Gastrocnemius medialis (tissue), 4 donors: ENCODE measurements around the gene HDAC5. TPM values are rescaled to one million over a fixed set of nuclear protein-coding genes. Genes with fewer than 3 reads are reported as not detected.
"Not testable (repeated sequence)": the region's sequence is repeated elsewhere in the genome, so short reads cannot be mapped to it uniquely, and the experiment has no call there.

Source experiments
- ATAC-seq, 2 donors: fragments of 150-250 bp; one replicate each; pipeline ENCODE4 v1.9.1; 2016
- DNase-seq, 2 donors: peaks; one replicate each; pipeline ENCODE4 v3.0.0-alpha.2; 2019
- H3K27ac ChIP-seq, 4 donors: fragments of 200-600 bp; sonication (generic); 1 replicate in 1 of 4; 2 replicates in 3 of 4; pipeline ENCODE4 v1.5.1; 2016 to 2018; ENCODE audit warnings: mild to moderate bottlenecking in 2 of 4, moderate library complexity in 1 of 4
- H3K27me3 ChIP-seq, 3 donors: fragments of 200-600 bp; sonication (generic) in 2 of 3; 1 replicate in 1 of 3; 2 replicates in 2 of 3; pipeline versions ENCODE4 v1.5.1 to v1.6.0; 2016 to 2019; ENCODE audit warnings: mild to moderate bottlenecking in 1 of 3, moderate library complexity in 1 of 3
- H3K36me3 ChIP-seq, 2 donors: fragments of 200-600 bp; sonication (generic) in 1 of 2; one replicate each; pipeline ENCODE4 v1.5.1; 2017 to 2018
- H3K4me1 ChIP-seq, 2 donors: fragments of 200-600 bp; sonication (generic) in 1 of 2; one replicate each; pipeline ENCODE4 v1.5.1; 2016 to 2017; ENCODE audit warnings: mild to moderate bottlenecking in 2 of 2
- H3K4me3 ChIP-seq, 4 donors: fragments of 200-600 bp; sonication (generic) in 3 of 4; 1 replicate in 1 of 4; 2 replicates in 3 of 4; pipeline ENCODE4 v1.5.1; 2016 to 2019; ENCODE audit warnings: mild to moderate bottlenecking in 2 of 4
- H3K9me3 ChIP-seq, 3 donors: fragments of 200-600 bp; sonication (generic) in 2 of 3; 1 replicate in 1 of 3; 2 replicates in 2 of 3; pipeline ENCODE4 v1.5.1; 2016 to 2019
- CTCF ChIP-seq, 5 experiments: fragments of 450-650 bp in 3 of 5; fragments of 200-600 bp in 2 of 5; sonication (generic) in 2 of 5; IDR thresholded peaks in 4 of 5; conservative IDR thresholded peaks in 1 of 5; 1 replicate in 4 of 5; 2 replicates in 1 of 5; pipeline ENCODE4 v1.5.1; 2016 to 2019; ENCODE audit warnings: antibody characterized with exemption in 5 of 5, mild to moderate bottlenecking in 3 of 5, moderate library complexity in 3 of 5
- POLR2A ChIP-seq, 2 donors: fragments of 450-650 bp; IDR thresholded peaks; one replicate each; pipeline ENCODE4 v1.6.1; 2017; ENCODE audit warnings: antibody characterized with exemption in 2 of 2, mild to moderate bottlenecking in 2 of 2, moderate library complexity in 2 of 2
- in situ Hi-C, 4 donors: fragments of 200-750 bp; cut with MboI; loops; one replicate each; pipeline versions ENCODE4 v1.15.0 to v1.8.0; 2017; ENCODE audit warnings: low sequenced_read_pairs in 4 of 4
- intact Hi-C: fragments of 100-400 bp; cut with DNase I; formaldehyde crosslinking; loops from one replicate; pipeline ENCODE4 v1.15.1; 2023; ENCODE audit warnings: low total_unique reads
- total RNA-seq, 4 donors: library from RNA; depleted of rRNA; stranded (reverse); fragments of >200 nt; gene quantifications; one replicate each; pipeline versions ENCODE4 v1.1.0 to v1.2.3, GENCODE V29; 2016

HDAC5 gene
- total RNA-seq, 4 donors from 2014 or later = 36.5 to 301 (median 88.0) TPM

GRCh38 chr17:44043272-44043696, 80.2 kb downstream of the HDAC5 start:
- in situ Hi-C loops = loop anchor here in 2 of 4 donors (5.0 to 10.0 kb wide), 2 partner anchors 98 to 101 kb away; partner anchors contain the start of gene PPY (in 2 of the 2)
- peak overlapping the region in 3 of 4 donors; percentile 31 to 40 (median 40) for H3K27ac ChIP-seq
- no peak for TF ChIP-seq CTCF (IDR thresholded peaks at IDR 0.05 in 4 of 5, conservative IDR thresholded peaks at IDR 0.05 in 1 of 5)
- no peak for TF ChIP-seq POLR2A (IDR thresholded peaks at IDR 0.05)
- H3K4me3 ChIP-seq = no peak overlapping the region
- ATAC-seq (no peak), DNase-seq (no peak)
- intact Hi-C loops = no loop called here
- no peaks in the 10 kb centered on the region for H3K9me3 ChIP-seq
- H3K27me3 ChIP-seq = no peaks in the 10 kb centered on the region
- peaks cover 31 to 38% of the 10 kb centered on the region in 2 donors for H3K4me1 ChIP-seq
- H3K36me3 ChIP-seq = no peaks in the 10 kb centered on the region

GRCh38 chr17:44039829-44040635, 83.4 kb downstream of the HDAC5 start:
- ATAC-seq (peak; percentile 57 to 61), DNase-seq (peak in 1 of 2 donors; percentile 25)
- Histone ChIP-seq H3K9me3 (no peaks in the 10 kb centered on the region), H3K4me3 (no peak overlapping the region), H3K4me1 (peaks cover 40 to 46% of the 10 kb centered on the region in 2 donors), H3K36me3 (peaks cover 0 to 19% of the 10 kb centered on the region in 2 donors), H3K27ac (peak overlapping the region; percentile 82 to 91 (median 84)), H3K27me3 (no peaks in the 10 kb centered on the region)
- intact Hi-C loops = loop anchor here (2.0 kb wide), 2 partner anchors 25 to 33 kb away; partner anchors contain the start of gene TMEM101
- in situ Hi-C loops = loop anchor here in 3 of 4 donors (5.0 to 10.0 kb wide), 2 partner anchors 95 to 98 kb away; partner anchors contain the start of gene PPY (in 3 of the 3)
- TF ChIP-seq POLR2A (IDR thresholded peaks at IDR 0.05) = no peak
- no peak for TF ChIP-seq CTCF (IDR thresholded peaks at IDR 0.05 in 4 of 5, conservative IDR thresholded peaks at IDR 0.05 in 1 of 5)

GRCh38 chr17:44038604-44039011, 84.8 kb downstream of the HDAC5 start:
- Histone ChIP-seq H3K4me3 (no peak overlapping the region), H3K27ac (peak overlapping the region; percentile 77 to 91 (median 84)), H3K9me3 (no peaks in the 10 kb centered on the region), H3K4me1 (peaks cover 39 to 40% of the 10 kb centered on the region in 2 donors), H3K36me3 (peaks cover 0 to 28% of the 10 kb centered on the region in 2 donors), H3K27me3 (no peaks in the 10 kb centered on the region)
- DNase-seq = peak; percentile 75 to 78
- in situ Hi-C loops (loop anchor here in 1 of 4 donors (10.0 kb wide), 1 partner anchor 94 kb away; the partner anchor contains the start of gene PPY), intact Hi-C loops (no loop called here)
- ATAC-seq = peak; percentile 83 to 93
- TF ChIP-seq CTCF (IDR thresholded peaks at IDR 0.05 in 4 of 5, conservative IDR thresholded peaks at IDR 0.05 in 1 of 5) (no peak), POLR2A (IDR thresholded peaks at IDR 0.05) (no peak)

GRCh38 chr17:44037471-44037870, 86.0 kb downstream of the HDAC5 start:
- Histone ChIP-seq H3K4me3 (no peak overlapping the region), H3K4me1 (peaks cover 36 to 37% of the 10 kb centered on the region in 2 donors), H3K27me3 (no peaks in the 10 kb centered on the region), H3K36me3 (peaks cover 0 to 32% of the 10 kb centered on the region in 2 donors), H3K9me3 (no peaks in the 10 kb centered on the region), H3K27ac (peak overlapping the region; percentile 77 to 91 (median 84))
- DNase-seq (no peak), ATAC-seq (no peak)
- intact Hi-C loops (no loop called here), in situ Hi-C loops (loop anchor here in 1 of 4 donors (10.0 kb wide), 1 partner anchor 93 kb away; the partner anchor contains the start of gene PPY)
- TF ChIP-seq POLR2A (IDR thresholded peaks at IDR 0.05) = no peak
- TF ChIP-seq CTCF (IDR thresholded peaks at IDR 0.05 in 4 of 5, conservative IDR thresholded peaks at IDR 0.05 in 1 of 5) = no peak

GRCh38 chr17:44034688-44035087, 88.8 kb downstream of the HDAC5 start:
- H3K4me3 ChIP-seq = not testable (repeated sequence)
- in situ Hi-C loops = loop anchor here in 1 of 4 donors (10.0 kb wide), 1 partner anchor 90 kb away; the partner anchor contains the start of gene PPY

More at GRCh38 chr17:44034688-44035087, 88.8 kb downstream of the HDAC5 start:
- DNase-seq, H3K9me3 ChIP-seq, H3K27me3 ChIP-seq, ATAC-seq, intact Hi-C loops, H3K27ac ChIP-seq: not testable (repeated sequence)
- Histone ChIP-seq H3K4me1 (peaks cover 27 to 32% of the 10 kb centered on the region in 2 donors), H3K36me3 (peaks cover 0 to 38% of the 10 kb centered on the region in 2 donors)
